Measurements from ENCODE around the gene ADIRF.
"Not testable (repeated sequence)": the region's sequence is repeated elsewhere in the genome, so short reads cannot be mapped to it uniquely, and the experiment has no call there.

ADIRF gene

GRCh38 chr10:86946213-86947155 lies 21.8 kb upstream of the ADIRF start:
- DNase-seq (ENCODE audit: low spot score), result no peak

GRCh38 chr10:86947806-86948205 lies 20.5 kb upstream of the ADIRF start:
- not testable (repeated sequence) for DNase-seq (ENCODE audit: low spot score)

GRCh38 chr10:86950349-86950748 lies 17.9 kb upstream of the ADIRF start:
- DNase-seq (ENCODE audit: low spot score), result no peak

- no peak for DNase-seq (ENCODE audit: low spot score)
Measured at GRCh38 chr10:86951184-86951761, 17.0 kb upstream of the ADIRF start.

- no peak for DNase-seq (ENCODE audit: low spot score)
Measured at GRCh38 chr10:86952106-86952505, 16.2 kb upstream of the ADIRF start.

- not testable (repeated sequence) for DNase-seq (ENCODE audit: low spot score)
Measured at GRCh38 chr10:86952697-86953096, 15.6 kb upstream of the ADIRF start.

GRCh38 chr10:86953747-86954680 lies 14.3 kb upstream of the ADIRF start:
- DNase-seq (ENCODE audit: low spot score), result no peak

GRCh38 chr10:86954681-86955500 lies 13.4 kb upstream of the ADIRF start:
- no peak for DNase-seq (ENCODE audit: low spot score)

- DNase-seq (ENCODE audit: low spot score), result no peak
Measured at GRCh38 chr10:86955501-86956194, 12.6 kb upstream of the ADIRF start.

- DNase-seq (ENCODE audit: low spot score), result no peak
Measured at GRCh38 chr10:86956195-86956847, 12.0 kb upstream of the ADIRF start.

- DNase-seq (ENCODE audit: low spot score), result no peak
Measured at GRCh38 chr10:86956848-86957448, 11.3 kb upstream of the ADIRF start.

GRCh38 chr10:86957471-86958115 lies 10.7 kb upstream of the ADIRF start, which contains the start of gene MMRN2:
MMRN2 (minus strand) TSS chr10:86957615; CDS start chr10:86957541, 74 bp downstream.
- no peak for DNase-seq (ENCODE audit: low spot score)

GRCh38 chr10:86958116-86958900 lies 10.0 kb upstream of the ADIRF start, which contains the start of gene SNCG:
SNCG (plus strand) TSS chr10:86958599; CDS start chr10:86958698, 99 bp downstream.
- DNase-seq (ENCODE audit: low spot score), result no peak

- no peak for DNase-seq (ENCODE audit: low spot score)
Measured at GRCh38 chr10:86958901-86959736, 9.2 kb upstream of the ADIRF start.

- DNase-seq (ENCODE audit: low spot score), result no peak
Measured at GRCh38 chr10:86959737-86960002, 8.6 kb upstream of the ADIRF start.

GRCh38 chr10:86960003-86960862 lies 8.0 kb upstream of the ADIRF start:
- no peak for DNase-seq (ENCODE audit: low spot score)
